ENCODE data around the gene PTMS. TPM values are rescaled to one million over a fixed set of nuclear protein-coding genes. Genes with fewer than 3 reads are reported as not detected.

Gene PTMS
- total RNA-seq, 1 experiment from 2014 or later, result 370 TPM

GRCh38 chr12:6768990-6769389, 2.8 kb downstream of the PTMS start:
- DNase-seq (ENCODE audit: low spot score) (peak; percentile 80), ATAC-seq (peak; percentile 19)
- Mint-ChIP-seq H3K4me3 (peak overlapping the region; percentile 98), H3K36me3 (peaks cover 13% of the 10 kb centered on the region), H3K4me1 (peaks cover 64% of the 10 kb centered on the region), H3K27me3 (ENCODE audit: low read depth) (peaks cover 26% of the 10 kb centered on the region), H3K27ac (peak overlapping the region; percentile 98), H3K9me3 (no peaks in the 10 kb centered on the region)
- ChIA-PET CTCF (interaction anchor here (1.0 to 10.5 kb wide), 6 partner anchors 9 to 149 kb away, joined by 6 to 234 read pairs (median 28); partner anchors contain the start of genes MLF2 and P3H3), POLR2A (interaction anchor here (0.6 to 5.4 kb wide), 7 partner anchors 10 to 80 kb away, joined by 3 to 84 read pairs (median 4); partner anchors contain the start of genes GPR162, MLF2 and ZNF384)
- TF ChIP-seq TCF7 (CRISPR knock-in tag; IDR thresholded peaks at IDR 0.05; ENCODE audit: low read depth), result no peak
- TF ChIP-seq IRF2 (CRISPR knock-in tag; IDR thresholded peaks at IDR 0.05; ENCODE audit: borderline replicate concordance, low read depth), result no peak
- no peak for TF ChIP-seq ZNF281 (CRISPR knock-in tag; IDR thresholded peaks at IDR 0.05)
- no peak for TF ChIP-seq ZBTB43 (CRISPR knock-in tag; IDR thresholded peaks at IDR 0.05)
- TF ChIP-seq GRHL2 (CRISPR knock-in tag; IDR thresholded peaks at IDR 0.05; ENCODE audit: insufficient replicate concordance, severe bottlenecking), result no peak
- TF ChIP-seq ZNF138 (CRISPR knock-in tag; conservative IDR thresholded peaks at IDR 0.05), result no peak
- TF ChIP-seq AFF4 (CRISPR knock-in tag; IDR thresholded peaks at IDR 0.05; ENCODE audit: borderline replicate concordance), result no peak
- TF ChIP-seq TP53 (CRISPR knock-in tag; IDR thresholded peaks at IDR 0.05), result no peak
- TF ChIP-seq MYBL2 (CRISPR knock-in tag; IDR thresholded peaks at IDR 0.05), result no peak
- no peak for TF ChIP-seq PRDM15 (CRISPR knock-in tag; IDR thresholded peaks at IDR 0.05)
- TF ChIP-seq USF2 (CRISPR knock-in tag; IDR thresholded peaks at IDR 0.05), result peak; percentile 16; the same call in 1 of the 2 replicates
- 0 out of 2 replicates have a peak, but pooled peaks have one; percentile 40 for TF ChIP-seq ZBTB21 (CRISPR knock-in tag; IDR thresholded peaks at IDR 0.05; ENCODE audit: borderline replicate concordance)
- TF ChIP-seq ZNF121 (CRISPR knock-in tag; IDR thresholded peaks at IDR 0.05), result no peak
- TF ChIP-seq JAZF1 (CRISPR knock-in tag; IDR thresholded peaks at IDR 0.05), result no peak
- no peak for TF ChIP-seq ZNF416 (CRISPR knock-in tag; IDR thresholded peaks at IDR 0.05)
- TF ChIP-seq ZNF219 (CRISPR knock-in tag; IDR thresholded peaks at IDR 0.05; ENCODE audit: borderline replicate concordance), result no peak
- TF ChIP-seq ZNF671 (CRISPR knock-in tag; IDR thresholded peaks at IDR 0.05), result no peak
- TF ChIP-seq ARID4B (CRISPR knock-in tag; IDR thresholded peaks at IDR 0.05; ENCODE audit: borderline replicate concordance), result 0 out of 2 replicates have a peak, but pooled peaks have one; percentile 13

Measured in WTC11 (cell line).